ENCODE results near the gene TMEM184B.
A peak's percentile ranks its signal among the peaks of the same experiment; 100 is the strongest.

Gene TMEM184B

DNA sequence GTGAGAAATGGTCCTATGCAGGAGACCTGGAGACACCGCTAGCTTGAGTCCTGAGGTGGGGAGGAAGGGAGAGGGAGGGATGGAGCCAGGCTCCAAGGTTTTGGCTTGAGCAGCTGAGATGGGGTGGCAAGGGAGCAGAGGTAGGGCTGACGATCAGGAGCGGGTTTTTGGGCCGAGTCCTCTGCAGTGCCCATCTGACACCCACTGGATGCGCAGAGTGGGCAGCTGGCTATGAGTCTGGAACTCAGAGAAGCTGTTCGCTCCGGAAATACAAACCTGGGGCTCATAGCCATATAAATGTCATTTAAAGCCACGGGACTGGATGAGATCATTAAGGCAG is 71.5 kb downstream of the TMEM184B start:
- Histone ChIP-seq H3K36me3 (ENCODE audit: control insufficient read depth, insufficient read depth, low read length) (no peaks in the 10 kb centered on the region), H3K4me3 (replicated peaks; ENCODE audit: low read depth, low read length) (peak overlapping the region; percentile 55), H3K27me3 (replicated peaks; ENCODE audit: control insufficient read depth, insufficient read depth, low read length) (no peaks in the 10 kb centered on the region)
- DNase-seq (ENCODE audit: extremely low read depth, insufficient read length) = no peak
- TF ChIP-seq, protein P1, sequence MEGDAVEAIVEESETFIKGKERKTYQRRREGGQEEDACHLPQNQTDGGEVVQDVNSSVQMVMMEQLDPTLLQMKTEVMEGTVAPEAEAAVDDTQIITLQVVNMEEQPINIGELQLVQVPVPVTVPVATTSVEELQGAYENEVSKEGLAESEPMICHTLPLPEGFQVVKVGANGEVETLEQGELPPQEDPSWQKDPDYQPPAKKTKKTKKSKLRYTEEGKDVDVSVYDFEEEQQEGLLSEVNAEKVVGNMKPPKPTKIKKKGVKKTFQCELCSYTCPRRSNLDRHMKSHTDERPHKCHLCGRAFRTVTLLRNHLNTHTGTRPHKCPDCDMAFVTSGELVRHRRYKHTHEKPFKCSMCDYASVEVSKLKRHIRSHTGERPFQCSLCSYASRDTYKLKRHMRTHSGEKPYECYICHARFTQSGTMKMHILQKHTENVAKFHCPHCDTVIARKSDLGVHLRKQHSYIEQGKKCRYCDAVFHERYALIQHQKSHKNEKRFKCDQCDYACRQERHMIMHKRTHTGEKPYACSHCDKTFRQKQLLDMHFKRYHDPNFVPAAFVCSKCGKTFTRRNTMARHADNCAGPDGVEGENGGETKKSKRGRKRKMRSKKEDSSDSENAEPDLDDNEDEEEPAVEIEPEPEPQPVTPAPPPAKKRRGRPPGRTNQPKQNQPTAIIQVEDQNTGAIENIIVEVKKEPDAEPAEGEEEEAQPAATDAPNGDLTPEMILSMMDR (IDR thresholded peaks at IDR 0.05; ENCODE audit: insufficient read depth, low read length, poor library complexity, severe bottlenecking) = no peak

GRCh38 chr22:38199826-38200559 is 72.8 kb downstream of the TMEM184B start:
- TF ChIP-seq, protein P1 (IDR thresholded peaks at IDR 0.05; ENCODE audit: insufficient read depth, low read length, poor library complexity, severe bottlenecking) = no peak
- H3K36me3 ChIP-seq (ENCODE audit: control insufficient read depth, insufficient read depth, low read length) = no peaks in the 10 kb centered on the region
- no peak for DNase-seq (ENCODE audit: extremely low read depth, insufficient read length)
- no peaks in the 10 kb centered on the region for H3K27me3 ChIP-seq (replicated peaks; ENCODE audit: control insufficient read depth, insufficient read depth, low read length)
- H3K4me3 ChIP-seq (replicated peaks; ENCODE audit: low read depth, low read length) = no peak overlapping the region

DNA sequence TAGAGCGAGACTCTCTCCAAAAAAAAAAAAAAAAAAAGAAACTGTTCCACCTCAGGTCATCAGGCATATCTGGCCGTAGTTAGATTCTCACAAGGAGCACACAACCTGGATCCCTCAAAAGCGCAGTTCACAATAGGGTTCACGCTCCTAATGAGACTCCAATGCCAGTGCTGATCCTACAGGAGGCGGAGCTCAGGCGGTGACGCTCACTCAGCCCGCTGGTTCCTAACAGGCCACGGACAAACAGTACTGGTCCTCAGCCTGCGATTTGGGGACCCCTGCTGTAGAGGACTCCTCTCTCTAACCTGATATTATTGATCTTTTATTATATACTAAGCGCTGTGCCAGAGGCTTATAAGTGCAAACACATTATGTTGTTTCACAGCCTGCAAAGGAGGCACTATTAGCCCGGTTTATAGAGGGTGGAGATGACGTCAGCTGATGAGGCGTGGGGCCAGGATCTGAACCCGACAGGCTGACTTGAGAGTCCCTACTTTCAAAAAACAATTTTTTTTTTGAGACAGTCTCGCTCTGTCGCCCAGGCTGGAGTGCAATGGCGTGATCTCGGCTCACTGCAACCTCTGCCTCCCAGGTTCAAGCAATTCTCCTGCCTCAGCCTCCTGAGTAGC is 75.9 kb downstream of the TMEM184B start:
- H3K36me3 ChIP-seq (ENCODE audit: control insufficient read depth, insufficient read depth, low read length) = no peaks in the 10 kb centered on the region
- TF ChIP-seq, protein P1 (IDR thresholded peaks at IDR 0.05; ENCODE audit: insufficient read depth, low read length, poor library complexity, severe bottlenecking) = no peak
- DNase-seq (ENCODE audit: extremely low read depth, insufficient read length) = no peak
- H3K4me3 ChIP-seq (replicated peaks; ENCODE audit: low read depth, low read length) = no peak overlapping the region
- H3K27me3 ChIP-seq (replicated peaks; ENCODE audit: control insufficient read depth, insufficient read depth, low read length) = no peaks in the 10 kb centered on the region

- no peak for DNase-seq (ENCODE audit: extremely low read depth, insufficient read length)
- TF ChIP-seq, protein P1 (IDR thresholded peaks at IDR 0.05; ENCODE audit: insufficient read depth, low read length, poor library complexity, severe bottlenecking) = no peak
- Histone ChIP-seq H3K36me3 (ENCODE audit: control insufficient read depth, insufficient read depth, low read length) (no peaks in the 10 kb centered on the region), H3K4me3 (replicated peaks; ENCODE audit: low read depth, low read length) (no peak overlapping the region), H3K27me3 (replicated peaks; ENCODE audit: control insufficient read depth, insufficient read depth, low read length) (no peaks in the 10 kb centered on the region)
Measured at GRCh38 chr22:38193580-38193979, 79.2 kb downstream of the TMEM184B start.

DNA sequence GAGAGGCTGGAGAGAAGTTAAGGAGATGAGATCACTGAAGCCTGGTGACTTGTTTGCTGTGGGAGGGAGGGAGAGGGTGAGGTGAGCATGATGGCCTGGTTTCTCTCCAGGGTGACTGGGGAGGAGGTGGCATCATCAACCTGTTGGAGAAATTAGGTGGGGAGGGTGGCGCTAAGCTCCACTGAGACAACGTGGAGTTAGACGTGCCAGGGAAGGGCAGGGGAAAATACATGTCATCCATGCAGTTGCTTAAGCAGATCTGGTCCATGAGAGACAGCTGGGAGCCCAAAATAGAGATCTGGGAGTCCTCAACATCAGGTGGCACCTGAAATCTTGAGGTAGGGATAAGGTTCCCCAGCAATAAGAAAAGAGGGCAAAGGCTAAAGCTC is 80.3 kb downstream of the TMEM184B start:
- Histone ChIP-seq H3K36me3 (ENCODE audit: control insufficient read depth, insufficient read depth, low read length) (no peaks in the 10 kb centered on the region), H3K27me3 (replicated peaks; ENCODE audit: control insufficient read depth, insufficient read depth, low read length) (no peaks in the 10 kb centered on the region), H3K4me3 (replicated peaks; ENCODE audit: low read depth, low read length) (no peak overlapping the region)
- TF ChIP-seq, protein P1 (IDR thresholded peaks at IDR 0.05; ENCODE audit: insufficient read depth, low read length, poor library complexity, severe bottlenecking) = no peak
- no peak for DNase-seq (ENCODE audit: extremely low read depth, insufficient read length)

Measured in GM06990 (cell line).